Muscle of leg (tissue), 11 donors: ENCODE results near the gene TRRAP. TPM values are rescaled to one million over a fixed set of nuclear protein-coding genes. Genes with fewer than 3 reads are reported as not detected.
"Not testable (repeated sequence)": the region's sequence is repeated elsewhere in the genome, so short reads cannot be mapped to it uniquely, and the experiment has no call there.

Experiments used
- DNase-seq: peaks from one replicate; pipeline ENCODE4 v3.0.0; 2013
- H3K27ac ChIP-seq: one replicate; pipeline ENCODE4 v1.5.1; 2013; ENCODE audit warnings: mild to moderate bottlenecking, low read length, control low read depth
- H3K27me3 ChIP-seq: one replicate; pipeline ENCODE4 v1.6.1; 2013; ENCODE audit warnings: low read length; ENCODE audit not compliant: control insufficient read depth, insufficient read depth
- H3K36me3 ChIP-seq: one replicate; pipeline ENCODE4 v1.6.1; 2013; ENCODE audit warnings: low read length; ENCODE audit not compliant: control insufficient read depth, insufficient read depth
- H3K4me1 ChIP-seq: one replicate; pipeline ENCODE4 v1.6.1; 2013; ENCODE audit warnings: low read length; ENCODE audit not compliant: control insufficient read depth, insufficient read depth
- H3K4me3 ChIP-seq: one replicate; pipeline ENCODE4 v1.5.1; 2013; ENCODE audit warnings: low read length, control low read depth
- H3K9me3 ChIP-seq: replicated peaks from 2 replicates; pipeline ENCODE4 v1.6.1; 2013; ENCODE audit warnings: low read depth, low read length; ENCODE audit not compliant: control insufficient read depth
- WGBS: methylation state at CpG from one replicate; pipeline ENCODE4 v1.1.5; 2013; ENCODE audit warnings: missing lambda C conversion rate; ENCODE audit not compliant: insufficient coverage; 5-methylcytosine and 5-hydroxymethylcytosine counted together
- polyA plus RNA-seq, 8 donors: library from polyadenylated mRNA; unstranded; fragments of 120-200 nt; gene quantifications; one replicate each; pipeline versions ENCODE4 v1.2.1 to v1.2.3, GENCODE V29; 2013; ENCODE audit warnings: inconsistent platforms in 1 of 8, low replicate concordance in 1 of 8; ENCODE audit not compliant: insufficient read length in 8 of 8, insufficient read depth in 1 of 8
- total RNA-seq: library from RNA; stranded (reverse); fragments of 120-200 nt; gene quantifications from one replicate; pipeline ENCODE4 v1.2.4, GENCODE V29; 2013

TRRAP gene
- total and polyA plus RNA-seq, 9 donors, result 13.6 to 30.3 (median 24.3) TPM

GRCh38 chr7:98873610-98874009 lies 4.7 kb upstream of the TRRAP start:
- Histone ChIP-seq H3K27me3 (peaks cover 28% of the 10 kb centered on the region), H3K4me1 (peaks cover 15% of the 10 kb centered on the region)
- DNase-seq, H3K9me3 ChIP-seq, H3K36me3 ChIP-seq, H3K27ac ChIP-seq, H3K4me3 ChIP-seq: not testable (repeated sequence)
- WGBS, result no CpG with 5 or more reads among the region's 11 CpGs

- DNase-seq, result no peak
- no peak overlapping the region for H3K27ac ChIP-seq
- WGBS, result 89% methylated on average over 1 of the region's 1 CpG
- H3K27me3 ChIP-seq, result peaks cover 17% of the 10 kb centered on the region
- no peaks in the 10 kb centered on the region for H3K36me3 ChIP-seq
- peaks cover 15% of the 10 kb centered on the region for H3K4me1 ChIP-seq
- no peaks in the 10 kb centered on the region for H3K9me3 ChIP-seq
- H3K4me3 ChIP-seq, result no peak overlapping the region
Observed at GRCh38 chr7:98874942-98875341, 3.4 kb upstream of the TRRAP start.

GRCh38 chr7:98875501-98875900 lies 2.8 kb upstream of the TRRAP start:
- H3K27ac ChIP-seq, result no peak overlapping the region
- 86% methylated on average over 6 of the region's 9 CpGs for WGBS
- no peak overlapping the region for H3K4me3 ChIP-seq
- H3K27me3 ChIP-seq, result peaks cover 12% of the 10 kb centered on the region
- peaks cover 17% of the 10 kb centered on the region for H3K4me1 ChIP-seq
- H3K36me3 ChIP-seq, result no peaks in the 10 kb centered on the region
- no peaks in the 10 kb centered on the region for H3K9me3 ChIP-seq
- DNase-seq, result no peak

- Histone ChIP-seq H3K27ac (no peak overlapping the region), H3K9me3 (no peaks in the 10 kb centered on the region), H3K4me1 (peaks cover 17% of the 10 kb centered on the region), H3K36me3 (peaks cover 5% of the 10 kb centered on the region), H3K27me3 (no peaks in the 10 kb centered on the region), H3K4me3 (no peak overlapping the region)
- WGBS, result 80% methylated on average over 6 of the region's 6 CpGs
- DNase-seq, result no peak
Observed at GRCh38 chr7:98877146-98877545, 1.2 kb upstream of the TRRAP start.

GRCh38 chr7:98877692-98878364 lies 504 bp upstream of the TRRAP start:
- peak overlapping the region; percentile 70 for H3K4me3 ChIP-seq
- no peaks in the 10 kb centered on the region for H3K9me3 ChIP-seq
- H3K4me1 ChIP-seq, result peaks cover 17% of the 10 kb centered on the region
- no peaks in the 10 kb centered on the region for H3K27me3 ChIP-seq
- peak overlapping the region; percentile 51 for H3K27ac ChIP-seq
- WGBS, result 12% methylated on average over 15 of the region's 18 CpGs
- DNase-seq, result no peak
- peaks cover 9% of the 10 kb centered on the region for H3K36me3 ChIP-seq

GRCh38 chr7:98879198-98879978 lies 1.1 kb downstream of the TRRAP start:
- DNase-seq, result peak; percentile 50

GRCh38 chr7:98879979-98880315 lies 1.6 kb downstream of the TRRAP start:
- no peak for DNase-seq
- peaks cover 17% of the 10 kb centered on the region for H3K4me1 ChIP-seq
- H3K36me3 ChIP-seq, result peaks cover 25% of the 10 kb centered on the region
- no peaks in the 10 kb centered on the region for H3K9me3 ChIP-seq
- H3K27me3 ChIP-seq, result no peaks in the 10 kb centered on the region
- H3K4me3 ChIP-seq, result peak overlapping the region; percentile 70
- peak overlapping the region; percentile 1 for H3K27ac ChIP-seq
- 68% methylated on average over 3 of the region's 9 CpGs for WGBS

More at GRCh38 chr7:98879198-98879978, 1.1 kb downstream of the TRRAP start:
- H3K9me3 ChIP-seq, result no peaks in the 10 kb centered on the region
- H3K27me3 ChIP-seq, result no peaks in the 10 kb centered on the region
- 6% methylated on average over 28 of the region's 29 CpGs for WGBS
- H3K4me1 ChIP-seq, result peaks cover 17% of the 10 kb centered on the region
- H3K4me3 ChIP-seq, result peak overlapping the region; percentile 70
- H3K27ac ChIP-seq, result peak overlapping the region; percentile 50
- H3K36me3 ChIP-seq, result peaks cover 22% of the 10 kb centered on the region

GRCh38 chr7:98880485-98880884 lies 2.2 kb downstream of the TRRAP start:
- 90% methylated on average over 2 of the region's 8 CpGs for WGBS
- peaks cover 17% of the 10 kb centered on the region for H3K4me1 ChIP-seq
- no peak overlapping the region for H3K4me3 ChIP-seq
- DNase-seq, result no peak
- H3K27me3 ChIP-seq, result no peaks in the 10 kb centered on the region
- no peaks in the 10 kb centered on the region for H3K9me3 ChIP-seq
- no peak overlapping the region for H3K27ac ChIP-seq
- H3K36me3 ChIP-seq, result peaks cover 27% of the 10 kb centered on the region

- Histone ChIP-seq H3K27ac (no peak overlapping the region), H3K9me3 (no peaks in the 10 kb centered on the region), H3K27me3 (no peaks in the 10 kb centered on the region), H3K4me3 (no peak overlapping the region), H3K4me1 (peaks cover 17% of the 10 kb centered on the region), H3K36me3 (peaks cover 27% of the 10 kb centered on the region)
- no peak for DNase-seq
- no CpG with 5 or more reads among the region's 9 CpGs for WGBS
Observed at GRCh38 chr7:98881561-98882315, 3.4 kb downstream of the TRRAP start.

- Histone ChIP-seq H3K27me3 (no peaks in the 10 kb centered on the region), H3K9me3 (no peaks in the 10 kb centered on the region), H3K27ac (no peak overlapping the region), H3K4me3 (no peak overlapping the region), H3K4me1 (peaks cover 10% of the 10 kb centered on the region), H3K36me3 (peaks cover 44% of the 10 kb centered on the region)
- 75% methylated on average over 2 of the region's 4 CpGs for WGBS
- no peak for DNase-seq
Observed at GRCh38 chr7:98884416-98884815, 6.1 kb downstream of the TRRAP start.
